HFFc6 (cell line): ENCODE measurements around the gene ALX3. TPM values are rescaled to one million over a fixed set of nuclear protein-coding genes. Genes with fewer than 3 reads are reported as not detected.

Experiments used
- DNase-seq: peaks from one replicate; pipeline ENCODE4 v3.0.0-alpha.2; 2018
- H3K27ac Mint-ChIP-seq: 2 replicates; pipeline ENCODE4 v1.8.0; 2020; ENCODE audit warnings: mild to moderate bottlenecking, mixed read lengths
- H3K27me3 Mint-ChIP-seq: 2 replicates; pipeline ENCODE4 v1.8.0; 2021; ENCODE audit warnings: mild to moderate bottlenecking, moderate library complexity, mixed read lengths; ENCODE audit not compliant: insufficient read depth
- H3K36me3 Mint-ChIP-seq: 2 replicates; pipeline ENCODE4 v1.8.0; 2021; ENCODE audit warnings: low read depth, mixed read lengths
- H3K4me1 Mint-ChIP-seq: 2 replicates; pipeline ENCODE4 v1.8.0; 2020; ENCODE audit warnings: low read depth, mixed read lengths
- H3K4me3 Mint-ChIP-seq: 2 replicates; pipeline ENCODE4 v1.8.0; 2020; ENCODE audit warnings: mild to moderate bottlenecking, moderate library complexity, mixed read lengths
- H3K9me3 Mint-ChIP-seq: 2 replicates; pipeline ENCODE4 v1.8.0; 2020; ENCODE audit warnings: mild to moderate bottlenecking, mixed read lengths
- total RNA-seq, 6 experiments: library from RNA; stranded (reverse); fragmentation: NEBNext Ultra II Directional; extraction: Animal tissue kit (Norgen Biotek cat#: 25700); gene quantifications; 2 replicates in 1 of 6; 3 replicates in 5 of 6; pipeline ENCODE4 v1.2.3, GENCODE V29; 2021
- TF ChIP-seq, protein P1 (sequence below): fragments of 200-600 bp; sonication (generic); IDR thresholded peaks from 2 replicates; pipeline ENCODE4 v1.5.0; 2021; ENCODE audit warnings: antibody characterized with exemption, mild to moderate bottlenecking

Gene ALX3
- total RNA-seq, 6 experiments from 2014 or later: 1.0 to 10.0 (median 1.4) TPM

DNA sequence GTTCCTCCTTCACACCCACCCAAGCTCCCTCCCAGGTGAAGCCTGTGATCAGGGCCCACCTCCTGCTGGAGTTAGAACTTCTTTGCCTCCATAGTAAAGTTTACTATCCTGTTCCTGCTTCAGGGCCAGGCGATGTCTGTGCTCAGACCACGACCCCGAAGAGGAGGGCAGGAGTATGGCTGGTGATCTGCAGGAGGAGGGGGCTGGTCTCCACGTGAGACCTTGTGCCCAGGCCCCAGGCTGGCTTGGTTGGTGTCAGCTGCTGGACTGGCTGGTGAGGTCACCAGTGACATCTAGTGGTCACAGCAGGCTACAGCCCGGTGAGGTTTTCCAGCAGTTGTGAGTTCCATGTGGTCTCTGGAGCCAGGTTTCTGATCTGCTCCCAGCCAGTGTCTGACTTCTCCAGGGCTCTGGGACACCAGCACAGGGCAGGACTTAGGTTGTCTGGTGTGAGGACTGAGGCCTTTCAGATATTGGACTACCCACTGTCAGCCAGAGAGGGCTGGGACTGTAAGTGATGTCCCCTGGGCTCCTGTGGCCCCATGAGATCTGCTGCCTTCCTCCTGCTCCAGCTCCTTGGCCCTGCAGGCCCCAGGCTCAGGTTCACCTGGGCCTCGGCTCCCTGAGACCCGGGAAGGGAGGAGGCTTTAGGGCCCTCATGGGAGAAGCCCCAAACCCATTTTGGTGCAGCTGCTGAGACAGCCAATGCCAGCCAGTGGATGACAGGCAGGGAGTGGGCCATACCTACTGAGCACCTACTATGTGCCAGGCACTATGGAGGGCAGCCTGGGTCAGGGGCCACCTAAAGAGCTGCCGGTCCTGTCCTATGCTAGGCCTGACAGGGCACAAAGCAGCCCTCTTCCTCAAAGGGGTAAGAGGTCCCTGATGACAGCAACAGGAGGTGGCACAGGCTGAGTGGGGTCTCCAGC lies 35.8 kb upstream of the ALX3 start:
- Mint-ChIP-seq H3K9me3 (no peaks in the 10 kb centered on the region), H3K27me3 (peaks cover 2% of the 10 kb centered on the region; the same call in 1 of the 2 replicates), H3K36me3 (no peaks in the 10 kb centered on the region), H3K4me1 (peaks cover 29% of the 10 kb centered on the region), H3K27ac (no peak overlapping the region), H3K4me3 (no peak overlapping the region)
- TF ChIP-seq, protein P1, sequence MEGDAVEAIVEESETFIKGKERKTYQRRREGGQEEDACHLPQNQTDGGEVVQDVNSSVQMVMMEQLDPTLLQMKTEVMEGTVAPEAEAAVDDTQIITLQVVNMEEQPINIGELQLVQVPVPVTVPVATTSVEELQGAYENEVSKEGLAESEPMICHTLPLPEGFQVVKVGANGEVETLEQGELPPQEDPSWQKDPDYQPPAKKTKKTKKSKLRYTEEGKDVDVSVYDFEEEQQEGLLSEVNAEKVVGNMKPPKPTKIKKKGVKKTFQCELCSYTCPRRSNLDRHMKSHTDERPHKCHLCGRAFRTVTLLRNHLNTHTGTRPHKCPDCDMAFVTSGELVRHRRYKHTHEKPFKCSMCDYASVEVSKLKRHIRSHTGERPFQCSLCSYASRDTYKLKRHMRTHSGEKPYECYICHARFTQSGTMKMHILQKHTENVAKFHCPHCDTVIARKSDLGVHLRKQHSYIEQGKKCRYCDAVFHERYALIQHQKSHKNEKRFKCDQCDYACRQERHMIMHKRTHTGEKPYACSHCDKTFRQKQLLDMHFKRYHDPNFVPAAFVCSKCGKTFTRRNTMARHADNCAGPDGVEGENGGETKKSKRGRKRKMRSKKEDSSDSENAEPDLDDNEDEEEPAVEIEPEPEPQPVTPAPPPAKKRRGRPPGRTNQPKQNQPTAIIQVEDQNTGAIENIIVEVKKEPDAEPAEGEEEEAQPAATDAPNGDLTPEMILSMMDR: peak; percentile 94
- peak; percentile 71 for DNase-seq

DNA sequence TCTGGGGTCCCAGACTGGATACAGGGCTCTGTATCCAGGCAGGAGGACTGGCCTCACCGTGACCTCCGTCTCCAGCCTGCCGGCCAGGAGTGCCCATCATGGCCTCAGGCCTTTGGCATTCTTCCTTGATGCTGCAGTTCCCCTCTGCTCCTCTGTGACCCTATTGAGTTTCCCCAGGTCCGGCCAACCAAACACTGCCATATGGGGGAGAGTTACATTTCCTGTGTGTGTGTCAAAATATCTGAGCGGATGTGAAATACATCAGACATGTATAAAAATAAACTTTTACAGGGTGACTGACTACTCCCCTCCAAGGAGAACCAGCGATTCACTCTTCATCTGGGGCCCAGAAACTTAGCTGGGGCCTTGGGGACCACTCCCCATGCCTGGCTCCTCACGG lies 31.6 kb upstream of the ALX3 start:
- TF ChIP-seq, protein P1: no peak
- peak; percentile 41 for DNase-seq
- H3K27ac Mint-ChIP-seq: peak overlapping the region; percentile 61; the same call in 1 of the 2 replicates
- peaks cover 2% of the 10 kb centered on the region; the same call in 1 of the 2 replicates for H3K27me3 Mint-ChIP-seq
- H3K4me1 Mint-ChIP-seq: peaks cover 23% of the 10 kb centered on the region
- no peaks in the 10 kb centered on the region for H3K9me3 Mint-ChIP-seq
- no peak overlapping the region for H3K4me3 Mint-ChIP-seq
- H3K36me3 Mint-ChIP-seq: no peaks in the 10 kb centered on the region

DNA sequence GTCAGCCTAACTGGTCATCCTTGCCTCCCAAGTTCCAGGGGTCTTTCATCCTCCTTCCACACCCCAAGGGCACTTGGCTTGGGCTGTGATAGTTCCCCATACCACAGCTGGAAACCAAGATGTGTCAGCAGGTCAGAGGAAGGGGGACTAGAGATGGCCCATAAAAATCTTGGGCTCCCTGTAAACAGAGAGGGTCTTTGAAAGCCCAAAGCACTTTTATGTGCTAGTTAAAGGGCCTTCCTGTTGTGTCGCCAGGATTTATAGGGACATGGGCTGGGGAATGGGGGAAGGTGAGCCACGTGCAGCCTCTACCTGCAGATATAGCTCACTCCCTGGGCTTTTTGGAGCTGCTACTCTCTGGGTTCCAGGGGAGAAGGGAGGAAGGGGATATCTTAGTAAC lies 29.9 kb upstream of the ALX3 start:
- Mint-ChIP-seq H3K27me3 (peaks cover 2% of the 10 kb centered on the region; the same call in 1 of the 2 replicates), H3K9me3 (no peaks in the 10 kb centered on the region), H3K27ac (no peak overlapping the region), H3K36me3 (no peaks in the 10 kb centered on the region), H3K4me1 (peaks cover 23% of the 10 kb centered on the region), H3K4me3 (no peak overlapping the region)
- TF ChIP-seq, protein P1: no peak
- DNase-seq: no peak

DNA sequence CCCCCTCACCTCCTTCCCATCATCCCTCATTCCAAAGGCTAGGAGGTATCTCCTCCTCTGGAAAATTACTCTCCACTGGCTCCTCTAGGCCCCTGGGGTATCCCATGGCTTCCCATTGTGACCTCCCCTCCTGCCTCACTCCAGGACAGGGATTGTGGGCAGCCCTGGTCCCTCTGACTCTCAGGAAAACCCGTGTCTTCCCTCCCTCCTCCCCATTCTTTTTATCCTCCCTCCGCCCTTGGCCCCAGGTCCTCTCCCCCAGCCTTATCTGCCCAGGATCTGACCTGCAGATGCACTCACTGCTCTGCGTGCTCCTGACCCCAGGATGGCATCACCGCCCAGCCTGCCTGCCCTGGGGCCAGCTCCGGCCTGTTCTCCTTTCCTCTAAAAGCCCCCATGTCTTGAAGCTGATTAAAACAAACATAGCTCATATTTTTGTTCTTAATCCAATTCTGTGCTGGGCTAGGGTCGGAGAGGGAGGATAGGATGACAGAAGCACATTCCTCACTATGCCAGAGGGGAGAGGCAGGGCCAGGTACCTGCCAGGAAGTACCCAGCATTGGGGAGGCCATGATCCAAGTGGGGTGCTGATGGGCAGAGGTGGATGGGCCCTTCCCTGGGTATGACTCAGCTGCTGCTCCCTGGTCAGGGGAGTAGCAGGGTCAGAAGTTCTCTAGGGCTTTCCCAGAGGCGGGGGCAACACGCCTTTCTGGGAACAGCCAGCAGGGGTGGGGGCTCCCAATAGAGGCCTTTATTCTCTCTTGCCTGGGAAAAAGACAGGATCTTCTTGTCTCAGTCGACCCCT lies 28.0 kb upstream of the ALX3 start:
- Mint-ChIP-seq H3K9me3 (no peaks in the 10 kb centered on the region), H3K4me1 (peaks cover 23% of the 10 kb centered on the region), H3K27me3 (peaks cover 5% of the 10 kb centered on the region; the same call in 1 of the 2 replicates), H3K36me3 (no peaks in the 10 kb centered on the region), H3K4me3 (no peak overlapping the region), H3K27ac (no peak overlapping the region)
- TF ChIP-seq, protein P1: no peak
- DNase-seq: no peak

DNA sequence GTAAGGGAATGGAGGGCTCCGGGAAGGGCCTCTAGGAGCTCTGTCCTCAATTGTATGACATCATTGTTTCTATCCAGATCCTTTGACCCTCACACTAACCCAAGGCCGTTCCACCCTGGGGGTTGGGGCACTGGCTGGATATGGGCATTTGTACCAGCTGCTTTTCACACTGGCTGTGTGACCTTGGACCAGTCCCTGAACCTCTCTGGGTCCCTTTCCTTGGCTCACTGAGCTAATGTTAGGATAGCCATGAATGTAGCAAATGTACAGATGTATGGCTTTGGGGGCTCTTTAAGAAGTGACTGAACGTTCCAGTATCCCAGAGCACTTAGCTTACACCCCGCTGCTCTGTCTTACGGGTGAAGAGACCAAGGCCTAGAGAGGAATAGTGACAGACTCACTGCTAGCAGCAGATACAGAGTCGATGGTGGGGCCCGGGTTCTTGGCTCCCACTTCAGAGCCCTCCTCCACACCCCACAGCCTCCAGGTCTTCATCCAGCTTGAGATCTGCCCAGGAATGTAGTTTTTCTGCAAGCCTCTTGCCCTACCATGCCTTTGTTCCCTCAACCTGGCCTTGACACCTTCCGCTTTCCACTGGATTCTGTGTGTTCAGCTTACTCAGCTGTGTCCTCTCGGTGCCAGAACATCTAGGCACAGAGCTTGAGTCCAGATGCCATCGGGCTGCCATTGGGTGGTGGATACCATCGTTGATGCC lies 27.2 kb upstream of the ALX3 start:
- H3K27ac Mint-ChIP-seq: no peak overlapping the region
- H3K4me3 Mint-ChIP-seq: no peak overlapping the region
- H3K9me3 Mint-ChIP-seq: no peaks in the 10 kb centered on the region

More for the DNA sequence above, 27.2 kb upstream of the ALX3 start:
- TF ChIP-seq, protein P1: no peak
- Mint-ChIP-seq H3K27me3 (peaks cover 4% of the 10 kb centered on the region; the same call in 1 of the 2 replicates), H3K36me3 (no peaks in the 10 kb centered on the region), H3K4me1 (peaks cover 24% of the 10 kb centered on the region)
- DNase-seq: no peak
